Measurements from ENCODE around the gene TMCO1. TPM values are rescaled to one million over a fixed set of nuclear protein-coding genes. Genes with fewer than 3 reads are reported as not detected.
A peak's percentile ranks its signal among the peaks of the same experiment; 100 is the strongest.
"Not testable (repeated sequence)": the region's sequence is repeated elsewhere in the genome, so short reads cannot be mapped to it uniquely, and the experiment has no call there.

TMCO1 gene
- total and polyA plus RNA-seq, 12 donors, result 22.6 to 75.2 (median 48.4) TPM

GRCh38 chr1:165747632-165748447 lies 20.8 kb downstream of the TMCO1 start:
- ATAC-seq, result no peak
- WGBS, 2 donors, result 91 to 93% methylated on average over 9 of the region's 9 CpGs
- Histone ChIP-seq H3K27ac (no peak overlapping the region), H3K9me3 (no peaks in the 10 kb centered on the region), H3K36me3 (peaks cover 0 to 92% (median 9%) of the 10 kb centered on the region in 9 donors), H3K27me3 (no peaks in the 10 kb centered on the region), H3K4me1 (no peaks in the 10 kb centered on the region), H3K4me3 (no peak overlapping the region)
- no peak for TF ChIP-seq CTCF (IDR thresholded peaks at IDR 0.05)
- DNase-seq, result no peak
- intact Hi-C loops (cut with DNase I), result no loop called here

GRCh38 chr1:165744913-165745312 lies 23.8 kb downstream of the TMCO1 start:
- intact Hi-C loops (cut with DNase I); H3K4me1 ChIP-seq; H3K4me3 ChIP-seq; H3K27me3 ChIP-seq; DNase-seq; ATAC-seq; H3K9me3 ChIP-seq; H3K27ac ChIP-seq: not testable (repeated sequence)
- 100% methylated on average over 1 of the region's 1 CpG for WGBS, 2 donors
- H3K36me3 ChIP-seq, result peaks cover 0 to 92% (median 38%) of the 10 kb centered on the region in 9 donors

GRCh38 chr1:165742194-165742593 lies 26.5 kb downstream of the TMCO1 start:
- ATAC-seq (no peak), DNase-seq (no peak)
- Histone ChIP-seq H3K4me1 (peaks cover 0 to 15% (median 10%) of the 10 kb centered on the region in 9 donors), H3K27ac (no peak overlapping the region), H3K9me3 (peaks cover 0 to 4% (median 0%) of the 10 kb centered on the region in 11 donors), H3K36me3 (peaks cover 0 to 91% (median 38%) of the 10 kb centered on the region in 9 donors), H3K27me3 (no peaks in the 10 kb centered on the region), H3K4me3 (no peak overlapping the region)
- no peak for TF ChIP-seq CTCF (IDR thresholded peaks at IDR 0.05)
- 92 to 96% methylated on average over 8 of the region's 8 CpGs for WGBS, 2 donors
- intact Hi-C loops (cut with DNase I), result no loop called here

GRCh38 chr1:165738794-165739193 lies 29.9 kb downstream of the TMCO1 start:
- Histone ChIP-seq H3K36me3 (peaks cover 0 to 93% (median 38%) of the 10 kb centered on the region in 9 donors), H3K27ac (peak overlapping the region in 3 of 10 donors; percentile 36 to 71 (median 59)), H3K4me3 (no peak overlapping the region), H3K27me3 (no peaks in the 10 kb centered on the region), H3K4me1 (peaks cover 0 to 17% (median 10%) of the 10 kb centered on the region in 9 donors), H3K9me3 (peaks cover 0 to 8% (median 0%) of the 10 kb centered on the region in 11 donors)
- DNase-seq (no peak), ATAC-seq (no peak)
- TF ChIP-seq CTCF (IDR thresholded peaks at IDR 0.05), result no peak
- WGBS, 2 donors, result 94 to 98% methylated on average over 1 of the region's 1 CpG
- intact Hi-C loops (cut with DNase I), result no loop called here

GRCh38 chr1:165737196-165737595 lies 31.5 kb downstream of the TMCO1 start:
- no peak for TF ChIP-seq CTCF (IDR thresholded peaks at IDR 0.05)
- Histone ChIP-seq H3K27ac (peak overlapping the region in 2 of 10 donors; percentile 27 to 36), H3K9me3 (peaks cover 0 to 8% (median 0%) of the 10 kb centered on the region in 11 donors), H3K4me1 (peaks cover 0 to 17% (median 10%) of the 10 kb centered on the region in 9 donors), H3K4me3 (no peak overlapping the region), H3K27me3 (no peaks in the 10 kb centered on the region), H3K36me3 (peaks cover 0 to 91% (median 23%) of the 10 kb centered on the region in 9 donors)
- no peak for ATAC-seq
- intact Hi-C loops (cut with DNase I), result no loop called here
- DNase-seq, result no peak

Data from heart right ventricle (tissue), 16 donors.